GM19438 (cell line): ENCODE results near the gene PXMP4.

Source experiments
- ATAC-seq: cut with Tn5 transposase; IDR thresholded peaks from one replicate; pipeline ENCODE4 v1.9.1; 2021; ENCODE audit warnings: low read depth; ENCODE audit not compliant: unreplicated experiment

PXMP4 gene

DNA sequence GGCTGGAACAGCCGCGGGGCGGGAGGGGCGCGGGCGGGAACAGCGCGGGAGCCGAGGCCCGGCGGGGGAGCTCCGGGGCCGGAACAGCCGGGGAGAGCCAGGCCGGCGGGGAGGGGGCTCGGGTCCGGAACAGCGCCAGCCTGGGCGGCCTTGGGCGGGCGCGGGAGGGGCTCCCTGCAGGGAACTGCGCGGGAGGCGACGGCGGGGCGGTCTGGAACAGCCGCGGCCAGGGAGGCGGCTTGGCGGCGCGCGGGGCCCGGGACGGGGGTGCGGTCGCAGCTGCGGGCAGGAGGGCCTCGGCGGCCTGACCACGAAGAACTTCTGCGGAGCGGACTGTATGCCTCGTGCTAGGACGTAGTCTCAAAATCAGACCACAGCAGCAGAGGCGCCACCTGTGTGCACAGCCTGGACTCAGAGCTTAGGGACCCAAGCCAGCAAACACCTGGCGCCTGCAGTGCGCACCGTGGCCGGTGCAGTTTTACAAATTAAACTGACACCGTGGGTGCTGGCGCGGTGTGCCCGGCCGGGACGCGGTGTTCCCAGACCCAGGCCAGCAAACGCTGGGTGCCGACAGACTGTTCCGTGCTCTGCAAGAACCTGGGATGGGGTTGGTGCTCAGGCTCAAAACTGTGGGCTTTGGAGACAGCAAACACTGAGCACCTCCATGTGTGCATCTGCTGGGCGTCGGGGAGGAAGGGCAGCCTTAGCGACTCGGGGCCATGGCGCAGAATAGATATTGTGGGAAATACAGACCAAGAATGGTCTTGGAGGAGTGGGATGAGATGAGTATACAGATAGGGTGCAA lies 12.3 kb upstream of the PXMP4 start:
- ATAC-seq: peak; percentile 64

GRCh38 chr20:33731693-33732165 lies 11.6 kb upstream of the PXMP4 start, which contains the start of gene ZNF341:
TSS of gene ZNF341 (plus strand) at chr20:33731996. CDS start at chr20:33732022, 26 bp downstream.
- peak; percentile 71 for ATAC-seq

GRCh38 chr20:33730946-33731692 lies 11.0 kb upstream of the PXMP4 start:
- no peak for ATAC-seq

DNA sequence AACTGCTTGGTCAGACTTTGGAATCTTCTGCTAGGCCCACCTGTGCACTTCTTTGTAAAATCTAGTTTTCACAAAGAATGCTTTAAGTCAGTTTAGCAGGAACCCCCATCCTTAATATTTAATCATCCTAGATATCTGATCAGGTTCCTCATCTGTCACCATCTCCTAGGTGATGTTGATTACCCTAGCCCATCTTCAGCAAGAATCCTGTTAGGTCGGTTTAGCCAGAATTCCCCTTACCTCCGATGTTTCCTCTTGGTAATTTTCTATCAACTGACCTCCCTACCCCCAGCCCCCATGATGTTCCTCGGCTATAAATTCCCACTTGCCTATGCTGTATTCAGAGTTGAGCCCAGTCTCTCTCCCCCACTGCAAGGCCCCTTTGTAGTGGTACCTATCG lies 9.0 kb upstream of the PXMP4 start:
- ATAC-seq: no peak

DNA sequence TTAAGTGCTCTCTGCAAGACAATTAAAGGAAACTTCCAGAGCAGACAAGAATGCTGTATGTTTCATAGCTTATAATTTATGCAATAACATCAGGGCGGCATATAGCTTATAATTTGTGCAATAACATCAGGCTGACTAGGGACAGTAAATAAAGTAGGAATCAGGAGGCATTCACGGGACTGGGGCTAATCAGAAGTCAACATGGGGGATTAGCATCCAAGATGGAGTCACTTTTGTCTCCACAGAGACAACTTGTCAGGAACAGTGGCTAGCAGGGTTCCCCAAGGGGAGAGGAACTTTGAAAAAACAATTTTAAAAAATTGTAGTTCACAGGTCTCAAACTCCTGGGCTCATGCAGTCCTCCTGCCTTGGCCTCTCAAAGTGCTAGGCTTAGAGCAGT lies 8.4 kb upstream of the PXMP4 start:
- ATAC-seq: no peak

DNA sequence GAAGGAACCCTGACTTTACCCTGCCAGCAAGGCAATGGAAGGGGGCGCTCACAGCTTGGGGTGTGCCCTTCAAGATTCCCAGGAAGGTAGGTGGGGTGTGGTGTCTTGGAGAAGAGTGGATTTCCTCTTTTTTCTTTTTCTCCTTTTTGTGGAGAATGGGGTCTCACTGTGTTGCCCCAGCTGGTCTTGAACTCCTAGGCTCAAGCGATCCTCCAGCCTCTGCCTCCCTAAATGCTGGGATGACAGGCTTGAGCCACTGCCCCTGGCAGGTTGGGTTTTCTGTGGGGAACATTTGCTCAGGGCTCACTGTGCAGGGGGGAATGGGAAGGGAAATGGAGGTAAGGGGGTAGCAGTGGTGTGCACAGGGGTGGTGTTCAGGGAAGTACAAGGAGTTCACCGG lies 7.7 kb upstream of the PXMP4 start:
- no peak for ATAC-seq

DNA sequence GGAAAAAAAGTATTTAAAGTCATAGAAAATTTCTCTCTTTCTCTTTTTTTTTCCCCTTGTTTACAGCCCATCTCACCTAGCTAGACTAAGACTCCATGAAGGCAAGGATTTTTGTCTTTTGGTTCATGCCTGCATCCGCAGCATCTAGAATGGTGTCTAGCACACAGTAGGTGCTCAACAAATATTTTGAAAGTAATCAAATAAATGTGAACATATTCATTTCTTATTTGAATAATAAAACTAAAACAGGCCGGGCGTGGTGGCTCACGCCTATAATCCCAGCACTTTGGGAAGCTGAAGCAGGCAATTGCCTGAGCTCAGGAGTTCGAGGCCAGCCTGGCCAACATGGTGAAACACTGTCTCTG lies 7.0 kb upstream of the PXMP4 start:
- no peak for ATAC-seq

GRCh38 chr20:33725607-33726264 lies 5.6 kb upstream of the PXMP4 start:
- no peak for ATAC-seq

GRCh38 chr20:33724439-33725094 lies 4.5 kb upstream of the PXMP4 start:
- ATAC-seq: no peak

DNA sequence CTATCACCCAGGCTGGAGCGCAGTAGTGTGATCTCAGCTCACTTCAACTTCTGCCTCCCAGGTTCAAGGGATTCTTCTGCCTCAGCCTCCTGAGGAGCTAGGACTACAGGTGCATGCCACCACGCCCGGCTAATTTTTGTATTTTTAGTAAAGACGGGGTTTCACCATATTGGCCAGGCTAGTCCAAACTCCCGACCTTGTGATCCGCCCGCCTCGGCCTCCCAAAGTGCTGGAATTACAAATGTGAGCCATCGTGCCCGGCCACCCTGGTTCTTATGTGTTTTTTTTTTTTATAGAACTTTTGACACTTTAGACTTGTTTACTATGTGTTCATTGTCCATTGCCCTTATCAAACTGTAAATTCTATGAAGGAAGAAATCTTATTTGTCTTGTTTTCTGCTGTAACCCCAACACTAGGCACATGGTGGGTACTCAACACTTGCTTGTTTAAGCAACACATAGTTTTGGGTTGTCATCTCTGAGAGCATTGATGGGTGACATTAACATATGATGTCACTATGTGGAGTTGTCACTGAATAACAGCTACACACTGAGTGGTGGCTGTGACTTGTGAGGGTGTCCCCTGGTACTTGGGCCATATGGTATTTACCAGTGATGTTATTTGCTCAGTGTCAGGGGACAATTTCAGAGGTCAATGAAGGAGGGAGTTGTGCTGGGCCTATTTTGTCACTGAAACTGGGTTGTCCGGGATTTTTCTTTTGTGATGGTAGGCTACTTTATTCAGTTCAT lies 1.5 kb upstream of the PXMP4 start:
- no peak for ATAC-seq

- ATAC-seq: no peak
Measured at GRCh38 chr20:33719277-33719988, 677 bp downstream of the PXMP4 start.

DNA sequence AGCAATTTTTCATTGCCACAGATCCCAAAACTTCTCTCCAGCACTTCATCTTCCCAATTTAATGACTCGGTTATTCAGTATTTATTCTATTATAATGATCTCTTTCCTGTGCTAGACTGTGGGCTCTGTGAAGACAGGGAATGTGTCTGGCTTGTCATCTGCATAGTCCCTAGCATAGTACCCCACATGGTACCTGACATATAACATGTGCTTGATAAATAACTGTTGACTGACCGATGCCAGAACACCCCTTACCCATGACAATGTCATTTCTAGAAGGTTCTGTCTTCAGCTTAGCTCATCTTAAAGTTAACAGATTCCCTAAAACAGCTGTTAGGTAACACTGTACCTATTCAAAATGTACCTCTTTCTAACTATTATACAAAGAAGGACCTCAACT lies 3.6 kb downstream of the PXMP4 start:
- ATAC-seq: no peak

- ATAC-seq: no peak
Measured at GRCh38 chr20:33713865-33714367, 6.2 kb downstream of the PXMP4 start.

- no peak for ATAC-seq
Measured at GRCh38 chr20:33711446-33711738, 8.7 kb downstream of the PXMP4 start.

DNA sequence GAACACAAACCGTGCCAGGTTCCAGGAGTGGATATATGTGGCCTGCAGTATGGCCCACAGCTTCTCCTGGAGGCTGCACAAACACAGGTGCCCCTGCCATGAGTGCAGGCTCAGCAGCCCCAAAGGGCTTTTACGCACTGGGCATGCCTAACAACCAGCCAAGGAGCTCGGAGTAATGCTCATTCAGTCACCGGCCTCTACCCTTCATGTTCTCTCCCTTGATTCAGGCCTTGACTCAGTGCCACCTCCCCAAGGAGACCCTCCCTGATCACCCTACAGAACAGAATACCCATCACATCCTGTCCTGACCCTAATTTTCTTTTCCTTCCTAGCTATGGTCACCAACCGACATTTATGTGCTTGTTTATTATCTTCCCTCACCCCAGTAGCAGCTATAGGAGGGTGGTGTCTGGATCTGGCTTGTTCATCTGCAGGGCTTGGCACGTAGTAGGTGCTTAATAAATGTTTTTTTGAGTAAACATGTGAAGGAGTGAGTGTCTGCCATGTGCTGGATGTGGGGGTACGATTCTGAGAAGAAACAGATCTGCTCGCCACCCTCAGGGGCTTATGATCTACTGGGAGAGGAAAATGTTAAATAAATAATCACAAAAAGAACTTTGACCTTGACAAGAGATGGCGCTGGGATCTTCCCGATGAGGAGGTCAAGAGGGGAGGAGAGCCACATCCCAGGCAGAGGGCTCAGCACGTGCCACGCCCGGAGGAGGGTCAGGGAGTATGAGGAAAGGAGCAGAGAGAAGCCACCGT lies 9.2 kb downstream of the PXMP4 start:
- ATAC-seq: no peak

GRCh38 chr20:33709905-33710541 lies 10.1 kb downstream of the PXMP4 start:
- ATAC-seq: no peak

GRCh38 chr20:33709398-33709797 lies 10.7 kb downstream of the PXMP4 start:
- ATAC-seq: no peak

- no peak for ATAC-seq
Measured at GRCh38 chr20:33707668-33708067, 12.4 kb downstream of the PXMP4 start.
